AG09309 (cell line): Measurements from ENCODE around the gene COP1.

Experiments used
- DNase-seq: peaks from one replicate; pipeline ENCODE4 v3.0.0-alpha.2; 2010; ENCODE audit warnings: low read depth
- H3K4me3 ChIP-seq: 2 replicates; pipeline ENCODE4 v1.5.1; 2011; ENCODE audit warnings: mild to moderate bottlenecking, low read depth, low read length, moderate library complexity; ENCODE audit not compliant: control insufficient read depth
- CTCF ChIP-seq: IDR thresholded peaks from 2 replicates; pipeline ENCODE4 v1.5.1; 2011; ENCODE audit warnings: mild to moderate bottlenecking, low read depth, low read length, inconsistent platforms; ENCODE audit not compliant: insufficient read depth, control insufficient read depth; ENCODE audit errors: missing control alignments

The COP1 gene

GRCh38 chr1:175941164-175941563 lies 265.9 kb downstream of the COP1 start:
- DNase-seq, result no peak
- H3K4me3 ChIP-seq, result no peak overlapping the region
- no peak for TF ChIP-seq CTCF

- no peak overlapping the region for H3K4me3 ChIP-seq
- no peak for TF ChIP-seq CTCF
- DNase-seq, result no peak
These were observed 270.4 kb downstream of the COP1 start for GRCh38 chr1:175936736-175937135.

- TF ChIP-seq CTCF, result no peak
- DNase-seq, result no peak
- H3K4me3 ChIP-seq, result no peak overlapping the region
These were observed 271.4 kb downstream of the COP1 start for GRCh38 chr1:175935566-175936115.

GRCh38 chr1:175935166-175935565 lies 271.9 kb downstream of the COP1 start:
- no peak for DNase-seq
- no peak overlapping the region for H3K4me3 ChIP-seq
- no peak for TF ChIP-seq CTCF

GRCh38 chr1:175933801-175934200 lies 273.3 kb downstream of the COP1 start:
- no peak for DNase-seq
- no peak overlapping the region for H3K4me3 ChIP-seq
- no peak for TF ChIP-seq CTCF

- DNase-seq, result no peak
- no peak for TF ChIP-seq CTCF
- H3K4me3 ChIP-seq, result no peak overlapping the region
These were observed 279.1 kb downstream of the COP1 start for GRCh38 chr1:175927944-175928343.

- H3K4me3 ChIP-seq, result no peak overlapping the region
- DNase-seq, result no peak
- TF ChIP-seq CTCF, result no peak
These were observed 284.7 kb downstream of the COP1 start for GRCh38 chr1:175922254-175922881.
